Upper lobe of right lung (tissue), 1 donor: ENCODE measurements around the gene VPS13D. TPM values are rescaled to one million over a fixed set of nuclear protein-coding genes. Genes with fewer than 3 reads are reported as not detected.
A peak's percentile ranks its signal among the peaks of the same experiment; 100 is the strongest.

Experiments
- ATAC-seq: fragments of 200-7000 bp; cut with Tn5 transposase; one replicate; pipeline ENCODE4 v1.9.1; 2020; ENCODE audit warnings: mild to moderate bottlenecking, moderate library complexity
- DNase-seq: peaks from one replicate; pipeline ENCODE4 v3.0.0-alpha.2; 2020
- H3K27ac ChIP-seq: fragments of 200-600 bp; one replicate; pipeline ENCODE4 v1.8.0; 2022
- H3K27me3 ChIP-seq: fragments of 200-600 bp; one replicate; pipeline ENCODE4 v1.8.0; 2022; ENCODE audit warnings: mild to moderate bottlenecking
- H3K36me3 ChIP-seq: fragments of 200-600 bp; one replicate; pipeline ENCODE4 v1.8.0; 2022
- H3K4me1 ChIP-seq: fragments of 200-600 bp; one replicate; pipeline ENCODE4 v1.8.0; 2022
- H3K4me3 ChIP-seq: fragments of 200-600 bp; one replicate; pipeline ENCODE4 v1.8.0; 2022; ENCODE audit warnings: mild to moderate bottlenecking
- H3K9me3 ChIP-seq: fragments of 200-600 bp; one replicate; pipeline ENCODE4 v1.8.0; 2022
- CTCF ChIP-seq: fragments of 200-600 bp; IDR thresholded peaks from one replicate; pipeline ENCODE4 v1.8.0; 2022; ENCODE audit warnings: antibody characterized with exemption
- intact Hi-C: fragments of 100-400 bp; cut with DNase I; formaldehyde crosslinking; loops from one replicate; pipeline ENCODE4 v1.11.0; 2022
- total RNA-seq: library from RNA; stranded (reverse); fragmentation: NEBNext Ultra II Directional; extraction: Animal tissue kit (Norgen Biotek cat#: 25700); gene quantifications from one replicate; pipeline ENCODE4 v1.2.1, GENCODE V29; 2021
- donor health status: DM: no; HTN: yes; CAD: no; lungs with severe emphysema.

VPS13D gene
- total RNA-seq, 1 donor from 2014 or later, result 74.7 TPM

GRCh38 chr1:12275370-12275769 is 45.5 kb downstream of the VPS13D start:
- intact Hi-C loops, result no loop called here
- Histone ChIP-seq H3K27me3 (no peaks in the 10 kb centered on the region), H3K36me3 (peaks cover 95% of the 10 kb centered on the region), H3K4me3 (no peak overlapping the region), H3K27ac (no peak overlapping the region), H3K9me3 (no peaks in the 10 kb centered on the region), H3K4me1 (peaks cover 3% of the 10 kb centered on the region)
- ATAC-seq (peak; percentile 71), DNase-seq (peak; percentile 70)
- peak; percentile 73 for TF ChIP-seq CTCF

GRCh38 chr1:12276225-12276624 is 46.4 kb downstream of the VPS13D start:
- TF ChIP-seq CTCF, result peak; percentile 48
- Histone ChIP-seq H3K4me3 (no peak overlapping the region), H3K27me3 (no peaks in the 10 kb centered on the region), H3K27ac (no peak overlapping the region), H3K9me3 (no peaks in the 10 kb centered on the region), H3K36me3 (peaks cover 93% of the 10 kb centered on the region), H3K4me1 (peaks cover 3% of the 10 kb centered on the region)
- DNase-seq (no peak), ATAC-seq (peak; percentile 53)
- intact Hi-C loops, result no loop called here

GRCh38 chr1:12279003-12279402 is 49.2 kb downstream of the VPS13D start:
- Histone ChIP-seq H3K27ac (no peak overlapping the region), H3K9me3 (no peaks in the 10 kb centered on the region), H3K36me3 (peaks cover 96% of the 10 kb centered on the region), H3K4me3 (no peak overlapping the region), H3K4me1 (peaks cover 3% of the 10 kb centered on the region), H3K27me3 (no peaks in the 10 kb centered on the region)
- ATAC-seq (no peak), DNase-seq (no peak)
- intact Hi-C loops, result no loop called here
- no peak for TF ChIP-seq CTCF

- Histone ChIP-seq H3K4me1 (peaks cover 3% of the 10 kb centered on the region), H3K27ac (no peak overlapping the region), H3K27me3 (no peaks in the 10 kb centered on the region), H3K9me3 (no peaks in the 10 kb centered on the region), H3K36me3 (peaks cover 96% of the 10 kb centered on the region), H3K4me3 (no peak overlapping the region)
- DNase-seq, result no peak
- no peak for ATAC-seq
- intact Hi-C loops, result no loop called here
- TF ChIP-seq CTCF, result no peak
These were observed 50.1 kb downstream of the VPS13D start for GRCh38 chr1:12279728-12280464.

- TF ChIP-seq CTCF, result no peak
- Histone ChIP-seq H3K36me3 (peaks cover 81% of the 10 kb centered on the region), H3K27me3 (no peaks in the 10 kb centered on the region), H3K4me3 (no peak overlapping the region), H3K27ac (no peak overlapping the region), H3K9me3 (no peaks in the 10 kb centered on the region), H3K4me1 (peaks cover 3% of the 10 kb centered on the region)
- ATAC-seq (no peak), DNase-seq (no peak)
- intact Hi-C loops, result no loop called here
These were observed 52.3 kb downstream of the VPS13D start for GRCh38 chr1:12282142-12282541.

GRCh38 chr1:12284486-12284885 is 54.7 kb downstream of the VPS13D start:
- no peak for ATAC-seq
- no peaks in the 10 kb centered on the region for H3K9me3 ChIP-seq
- peaks cover 77% of the 10 kb centered on the region for H3K36me3 ChIP-seq
- intact Hi-C loops, result no loop called here
- H3K4me3 ChIP-seq, result no peak overlapping the region
- no peak for TF ChIP-seq CTCF
- H3K27me3 ChIP-seq, result no peaks in the 10 kb centered on the region
- DNase-seq, result no peak
- no peaks in the 10 kb centered on the region for H3K4me1 ChIP-seq
- H3K27ac ChIP-seq, result no peak overlapping the region
